NCI-H748 (cell line): Measurements from ENCODE around the gene PGAP6.
"Not testable (repeated sequence)": the region's sequence is repeated elsewhere in the genome, so short reads cannot be mapped to it uniquely, and the experiment has no call there.

Source experiments
- DNase-seq: peaks from one replicate; lab custom pipeline; 2025; ENCODE audit not compliant: unreplicated experiment; lab: John Stamatoyannopoulos, UW

Gene PGAP6

DNA sequence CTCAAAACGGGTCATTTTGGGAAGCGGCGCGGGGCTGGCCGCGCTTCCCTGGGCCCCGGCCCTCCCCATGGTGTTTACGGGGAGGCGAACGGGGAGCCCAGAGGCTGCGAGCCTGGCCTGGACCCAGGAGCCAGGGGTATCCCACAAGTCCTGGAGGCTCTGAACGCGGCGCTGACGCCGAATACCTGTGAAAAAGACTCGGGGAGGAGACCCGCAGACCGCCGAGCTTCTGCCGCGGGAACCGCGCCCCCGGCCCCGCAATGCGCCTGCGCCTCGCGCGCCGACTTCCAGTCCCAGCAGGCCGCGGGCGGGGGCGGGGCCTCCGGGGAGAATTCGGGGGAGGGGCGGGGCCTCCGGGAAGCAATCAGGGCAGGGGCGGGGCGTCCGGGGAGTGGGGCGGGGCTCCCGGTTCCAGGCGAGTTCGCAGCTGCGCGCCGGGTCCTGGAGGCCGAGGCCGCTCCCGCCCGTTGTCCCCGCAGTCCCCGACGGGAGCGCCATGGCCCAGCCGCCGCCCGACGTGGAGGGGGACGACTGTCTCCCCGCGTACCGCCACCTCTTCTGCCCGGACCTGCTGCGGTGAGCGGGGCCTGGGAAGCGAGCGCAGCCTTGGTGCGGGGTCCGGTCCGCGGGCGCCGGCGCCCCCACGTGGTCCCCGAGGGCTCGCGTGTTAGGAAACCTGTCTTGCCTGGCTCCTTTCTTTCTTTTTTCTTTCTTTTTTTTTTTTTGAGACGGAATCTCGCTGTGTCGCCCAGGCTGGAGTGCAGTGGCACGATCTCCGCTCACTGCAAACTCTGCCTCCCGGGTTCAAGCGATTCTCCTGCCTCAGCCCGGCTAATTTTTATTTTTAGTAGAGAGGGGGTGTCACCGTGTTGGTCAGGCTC, 19.9 kb upstream of the PGAP6 start, which contains the start of gene DECR2:
Gene DECR2, plus strand, starts transcription at position 418 of the 881 bp plus-strand sequence. Its CDS starts 79 bp downstream, at position 497.
- DNase-seq = peak; percentile 85

GRCh38 chr16:400061-400591, 18.3 kb upstream of the PGAP6 start:
- no peak for DNase-seq

- DNase-seq = no peak
Measured at GRCh38 chr16:399340-400019, 17.7 kb upstream of the PGAP6 start.

GRCh38 chr16:398561-399339, 17.0 kb upstream of the PGAP6 start:
- no peak for DNase-seq

DNA sequence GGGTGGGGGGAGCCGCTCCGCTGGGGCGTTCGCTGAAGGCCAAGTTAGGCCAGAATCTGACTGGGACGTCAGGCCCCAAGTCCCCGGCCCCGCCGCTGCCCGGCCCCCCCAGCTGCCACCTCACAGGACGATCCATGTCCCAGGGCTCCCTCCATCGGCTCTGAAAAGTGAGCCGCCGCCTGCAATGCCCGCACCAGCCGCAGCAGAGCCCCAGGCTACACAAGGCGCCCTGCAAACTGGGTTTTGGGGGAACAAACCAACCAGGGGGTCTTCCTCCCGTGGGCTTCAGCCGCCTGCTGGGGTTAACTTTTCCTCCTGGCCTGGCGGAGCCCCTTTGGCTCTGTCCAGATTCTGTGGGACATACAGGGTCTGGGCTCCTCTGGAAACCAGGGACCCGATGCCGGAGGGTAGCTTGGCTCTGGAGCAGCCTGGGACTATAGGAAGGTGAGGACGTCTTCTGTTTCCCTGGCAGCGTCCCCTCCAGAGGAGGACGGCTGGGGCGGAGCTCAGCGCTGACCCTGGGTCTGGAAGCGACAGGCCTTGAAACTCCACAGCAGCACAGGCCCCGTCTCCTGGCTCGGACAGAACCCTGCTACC, 16.1 kb upstream of the PGAP6 start:
- peak; percentile 17 for DNase-seq

DNA sequence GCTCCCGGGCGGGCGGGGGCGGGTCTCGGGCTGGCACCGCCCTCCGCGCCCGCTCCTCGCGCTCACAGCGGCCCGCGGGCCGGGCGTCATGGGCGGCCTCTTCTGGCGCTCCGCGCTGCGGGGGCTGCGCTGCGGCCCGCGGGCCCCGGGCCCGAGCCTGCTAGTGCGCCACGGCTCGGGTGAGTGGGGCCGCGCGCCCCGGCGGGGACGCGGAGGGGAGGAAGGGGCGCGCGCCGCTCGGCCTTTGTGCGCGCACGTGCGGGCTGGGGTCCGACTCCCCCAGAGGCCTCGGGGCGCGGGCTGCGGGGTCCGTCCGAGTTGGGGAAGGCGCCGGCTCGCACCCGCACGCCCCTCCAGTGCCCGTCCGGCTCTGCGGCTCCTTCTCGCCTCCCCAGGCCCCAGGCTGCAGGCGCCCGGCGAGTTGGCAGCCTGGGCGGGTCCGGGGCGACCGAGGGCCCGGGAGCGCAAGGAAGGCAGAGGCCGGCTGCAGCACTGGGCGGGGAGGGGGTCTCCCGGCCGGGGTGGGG, 15.4 kb upstream of the PGAP6 start, which contains the start of gene NME4:
Gene NME4, plus strand, starts transcription at position 65 of the 527 bp plus-strand sequence. Its CDS starts 24 bp downstream, at position 89.
- DNase-seq = peak; percentile 40

GRCh38 chr16:396605-397004, 14.8 kb upstream of the PGAP6 start:
- peak; percentile 39 for DNase-seq

DNA sequence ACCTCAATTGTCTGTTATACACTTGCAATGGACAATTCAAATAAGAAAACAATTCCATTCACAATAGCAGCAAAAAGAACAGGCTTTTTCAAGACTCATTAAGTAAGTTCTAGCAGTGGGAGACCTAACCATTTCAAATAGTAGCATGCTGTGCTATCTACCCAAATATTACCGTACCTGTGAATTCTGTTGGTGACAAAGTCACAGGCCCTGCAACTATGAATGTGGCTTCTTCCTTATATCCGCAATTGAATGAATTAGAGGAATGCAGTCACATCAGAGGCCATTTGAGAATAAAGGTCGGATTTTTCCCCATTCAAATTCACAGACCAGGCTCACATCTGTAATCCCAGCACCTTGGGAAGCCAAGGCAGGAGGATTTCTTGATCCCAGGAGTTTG, 14.4 kb upstream of the PGAP6 start:
- peak; percentile 58 for DNase-seq

DNA sequence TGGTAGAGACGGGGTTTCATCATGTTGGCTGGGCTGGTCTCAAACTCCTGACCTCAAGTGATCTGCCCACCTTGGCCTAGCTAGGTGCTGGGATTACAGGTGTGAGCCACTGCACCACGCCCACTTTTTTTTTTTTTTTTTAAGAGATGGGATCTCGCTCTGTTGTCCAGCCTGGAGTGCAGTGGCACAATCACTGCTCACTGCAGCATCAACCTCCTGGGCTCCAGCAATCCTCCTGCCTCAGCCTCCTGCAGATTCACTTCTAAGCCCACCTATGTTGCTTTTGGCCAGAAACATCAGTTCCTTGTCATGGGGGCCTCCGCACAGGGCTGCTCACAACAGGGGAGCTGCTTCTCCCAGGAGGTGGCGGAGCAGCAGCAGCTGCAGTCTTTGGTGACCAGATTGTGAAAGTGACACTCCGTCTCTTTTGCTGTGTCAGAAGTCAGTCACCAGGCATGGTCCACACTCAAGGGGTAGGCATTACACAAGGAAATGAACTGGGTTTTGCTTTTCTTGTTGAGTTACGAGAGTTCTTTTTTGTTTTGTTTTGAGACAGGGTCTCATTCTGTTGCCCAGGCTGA, 10.8 kb upstream of the PGAP6 start:
- DNase-seq = no peak

DNA sequence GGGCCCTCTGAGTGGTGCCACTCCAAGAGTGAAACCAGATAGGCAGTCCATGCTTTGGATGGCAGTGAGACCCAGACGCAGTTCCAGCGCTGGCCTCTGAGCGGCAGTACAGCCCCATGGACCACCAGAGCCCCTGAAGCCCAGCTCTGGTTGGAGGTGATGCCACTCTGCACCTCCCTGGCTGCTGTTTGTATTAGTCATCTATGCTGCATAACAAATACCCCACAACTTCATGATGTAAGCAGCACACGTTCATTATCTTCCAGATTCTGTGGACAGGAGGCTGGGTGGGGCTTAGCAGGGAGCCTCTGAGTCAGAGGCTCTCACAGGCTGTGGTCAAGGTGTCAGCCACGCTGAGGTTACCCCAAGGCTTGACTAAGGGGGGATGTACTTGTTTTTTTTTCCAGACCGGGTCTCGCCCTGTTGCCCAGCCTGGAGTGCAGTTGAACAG, 10.1 kb upstream of the PGAP6 start:
- peak; percentile 53 for DNase-seq

GRCh38 chr16:389352-389751, 7.6 kb upstream of the PGAP6 start:
- DNase-seq = no peak

- DNase-seq = not testable (repeated sequence)
Measured at GRCh38 chr16:387761-388666, 6.2 kb upstream of the PGAP6 start.

- no peak for DNase-seq
Measured at GRCh38 chr16:386641-387156, 4.9 kb upstream of the PGAP6 start.

- DNase-seq = peak; percentile 78
Measured at GRCh38 chr16:383326-384051, 1.7 kb upstream of the PGAP6 start.

DNA sequence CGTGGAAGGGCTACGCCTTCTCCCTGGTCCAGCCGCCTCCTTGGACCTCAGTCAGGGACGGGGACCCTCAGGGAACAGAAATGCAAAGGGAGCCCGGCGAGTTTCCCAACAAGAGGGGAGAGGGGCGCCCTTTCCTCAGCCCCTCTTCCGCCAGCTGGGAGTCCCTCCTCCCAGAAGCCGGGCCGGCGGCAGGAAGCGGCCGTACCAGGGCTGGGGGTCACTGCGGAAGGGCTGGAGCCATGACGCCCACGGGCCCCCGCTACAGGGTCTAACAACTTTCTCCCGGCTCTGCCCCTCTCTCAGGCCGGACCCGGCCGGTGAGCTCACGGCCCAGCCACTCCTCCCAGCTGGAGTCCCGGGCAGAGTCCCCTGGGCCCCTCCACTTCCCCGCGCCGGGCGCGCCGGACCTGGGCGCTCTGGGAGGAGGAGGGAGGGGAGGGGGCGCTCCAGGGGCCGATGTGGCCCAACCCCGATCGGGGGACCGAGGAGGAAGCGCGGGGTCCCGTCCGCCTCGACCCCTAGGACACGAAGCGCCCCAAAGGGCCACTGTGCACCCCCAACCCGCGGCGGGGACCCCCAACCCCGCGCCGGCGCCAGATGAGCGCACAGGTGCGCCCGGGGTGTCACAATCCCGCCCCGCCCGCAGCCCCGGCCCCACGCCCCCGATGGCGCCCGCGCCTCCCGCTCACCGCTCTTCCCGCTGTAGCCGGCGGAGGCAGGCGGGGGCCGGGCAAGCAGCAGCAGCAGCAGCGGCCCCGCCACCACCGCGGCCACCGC, 578 bp downstream of the PGAP6 start:
- DNase-seq = peak; percentile 46

GRCh38 chr16:380762-381011, 1.1 kb downstream of the PGAP6 start:
- DNase-seq = no peak

- no peak for DNase-seq
Measured at GRCh38 chr16:379961-380761, 1.6 kb downstream of the PGAP6 start.
